C1 segment of cervical spinal cord (tissue), 14 donors: Measurements from ENCODE around the gene GABRR2.
"Not testable (repeated sequence)": the region's sequence is repeated elsewhere in the genome, so short reads cannot be mapped to it uniquely, and the experiment has no call there.

ENCODE experiments used
- DNase-seq, 14 donors: peaks; one replicate each; lab custom pipeline; 2025; lab: John Stamatoyannopoulos, UW

The GABRR2 gene

GRCh38 chr6:89258912-89259311 lies 56.2 kb downstream of the GABRR2 start:
- no peak for DNase-seq

- no peak for DNase-seq
Observed at GRCh38 chr6:89257781-89258180, 57.3 kb downstream of the GABRR2 start.

- DNase-seq, result no peak
Observed at GRCh38 chr6:89257346-89257745, 57.8 kb downstream of the GABRR2 start.

GRCh38 chr6:89255417-89255816 lies 59.7 kb downstream of the GABRR2 start:
- DNase-seq, result no peak

GRCh38 chr6:89254569-89254968 lies 60.5 kb downstream of the GABRR2 start:
- no peak for DNase-seq

GRCh38 chr6:89252907-89253306 lies 62.2 kb downstream of the GABRR2 start:
- no peak for DNase-seq

- no peak for DNase-seq
Observed at GRCh38 chr6:89251976-89252375, 63.1 kb downstream of the GABRR2 start.

- no peak for DNase-seq
Observed at GRCh38 chr6:89251170-89251569, 63.9 kb downstream of the GABRR2 start.

- no peak for DNase-seq
Observed at GRCh38 chr6:89250239-89250638, 64.9 kb downstream of the GABRR2 start.

GRCh38 chr6:89244241-89244985 lies 70.7 kb downstream of the GABRR2 start:
- no peak for DNase-seq

- DNase-seq, result no peak
Observed at GRCh38 chr6:89243331-89243629, 71.8 kb downstream of the GABRR2 start.

- DNase-seq, result peak in 1 of 14 donors; percentile 2
Observed at GRCh38 chr6:89242574-89243330, 72.3 kb downstream of the GABRR2 start.

- DNase-seq, result no peak
Observed at GRCh38 chr6:89239338-89239737, 75.8 kb downstream of the GABRR2 start.

GRCh38 chr6:89237158-89237557 lies 77.9 kb downstream of the GABRR2 start:
- DNase-seq, result no peak

- not testable (repeated sequence) for DNase-seq
Observed at GRCh38 chr6:89233605-89234004, 81.5 kb downstream of the GABRR2 start.

- no peak for DNase-seq
Observed at GRCh38 chr6:89222712-89223039, 92.4 kb downstream of the GABRR2 start.

- no peak for DNase-seq
Observed at GRCh38 chr6:89221971-89222711, 93.0 kb downstream of the GABRR2 start.

GRCh38 chr6:89221129-89221528 lies 94.0 kb downstream of the GABRR2 start:
- DNase-seq, result no peak

- DNase-seq, result no peak
Observed at GRCh38 chr6:89217299-89217910, 97.7 kb downstream of the GABRR2 start, which contains the start of gene GABRR1. GABRR1 (minus strand) TSS chr6:89217358; CDS start chr6:89217322, 36 bp downstream.

- no peak for DNase-seq
Observed at GRCh38 chr6:89216411-89216810, 98.7 kb downstream of the GABRR2 start.

- no peak for DNase-seq
Observed at GRCh38 chr6:89215391-89215790, 99.7 kb downstream of the GABRR2 start.

- DNase-seq, result no peak
Observed at GRCh38 chr6:89214197-89214596, 100.9 kb downstream of the GABRR2 start.
